Duodenal mucosa (tissue), 2 donors: ENCODE measurements around the gene MICB.
"Not testable (repeated sequence)": the region's sequence is repeated elsewhere in the genome, so short reads cannot be mapped to it uniquely, and the experiment has no call there.

Experiments used
- H3K27ac ChIP-seq: one replicate; pipeline ENCODE4 v1.7.0; 2013; ENCODE audit warnings: low read depth, low read length
- H3K27me3 ChIP-seq, 2 donors: one replicate each; pipeline ENCODE4 v1.7.0; 2013; ENCODE audit warnings: low read length in 2 of 2, control low read depth in 1 of 2; ENCODE audit not compliant: insufficient read depth in 2 of 2, control insufficient read depth in 1 of 2
- H3K36me3 ChIP-seq, 2 donors: one replicate each; pipeline ENCODE4 v1.7.0; 2013; ENCODE audit warnings: low read length in 2 of 2, control low read depth in 1 of 2; ENCODE audit not compliant: insufficient read depth in 2 of 2, control insufficient read depth in 1 of 2
- H3K4me1 ChIP-seq, 2 donors: one replicate each; pipeline ENCODE4 v1.7.0; 2013; ENCODE audit warnings: low read length in 2 of 2, control low read depth in 1 of 2; ENCODE audit not compliant: insufficient read depth in 2 of 2, control insufficient read depth in 1 of 2
- H3K4me3 ChIP-seq, 2 donors: one replicate each; pipeline ENCODE4 v1.7.0; 2013; ENCODE audit warnings: low read length in 2 of 2, low read depth in 1 of 2
- H3K9ac ChIP-seq, 2 donors: one replicate each; pipeline ENCODE4 v1.7.0; 2013; ENCODE audit warnings: low read length in 2 of 2, low read depth in 1 of 2
- H3K9me3 ChIP-seq, 2 donors: one replicate each; pipeline ENCODE4 v1.7.0; 2013; ENCODE audit warnings: low read length in 2 of 2, control low read depth in 1 of 2; ENCODE audit not compliant: control insufficient read depth in 1 of 2

The MICB gene

DNA sequence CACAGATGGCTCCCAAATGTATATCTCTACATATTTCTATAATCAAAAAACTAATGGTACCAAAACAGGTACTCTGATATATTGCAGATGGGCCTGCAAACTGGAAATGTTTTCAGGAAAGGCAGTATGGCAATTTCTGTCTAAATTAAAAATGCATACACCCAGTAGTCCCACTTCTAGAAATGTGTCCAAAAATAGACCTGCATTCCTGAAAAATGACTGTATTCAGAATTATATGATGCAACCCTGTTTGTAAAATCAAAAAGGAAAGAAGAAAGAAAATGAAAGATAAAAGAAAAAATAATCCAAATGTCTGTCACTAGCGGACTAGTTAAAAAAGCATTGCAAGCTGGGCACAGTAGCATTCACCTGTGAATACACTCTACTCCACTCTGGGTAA, 12.9 kb upstream of the MICB start:
- no peaks in the 10 kb centered on the region for H3K9me3 ChIP-seq
- no peaks in the 10 kb centered on the region for H3K36me3 ChIP-seq
- H3K27ac ChIP-seq, result no peak overlapping the region
- no peak overlapping the region for H3K4me3 ChIP-seq
- no peaks in the 10 kb centered on the region for H3K27me3 ChIP-seq
- peaks cover under 1 to 14% of the 10 kb centered on the region in 2 donors for H3K4me1 ChIP-seq
- H3K9ac ChIP-seq, result no peak overlapping the region

DNA sequence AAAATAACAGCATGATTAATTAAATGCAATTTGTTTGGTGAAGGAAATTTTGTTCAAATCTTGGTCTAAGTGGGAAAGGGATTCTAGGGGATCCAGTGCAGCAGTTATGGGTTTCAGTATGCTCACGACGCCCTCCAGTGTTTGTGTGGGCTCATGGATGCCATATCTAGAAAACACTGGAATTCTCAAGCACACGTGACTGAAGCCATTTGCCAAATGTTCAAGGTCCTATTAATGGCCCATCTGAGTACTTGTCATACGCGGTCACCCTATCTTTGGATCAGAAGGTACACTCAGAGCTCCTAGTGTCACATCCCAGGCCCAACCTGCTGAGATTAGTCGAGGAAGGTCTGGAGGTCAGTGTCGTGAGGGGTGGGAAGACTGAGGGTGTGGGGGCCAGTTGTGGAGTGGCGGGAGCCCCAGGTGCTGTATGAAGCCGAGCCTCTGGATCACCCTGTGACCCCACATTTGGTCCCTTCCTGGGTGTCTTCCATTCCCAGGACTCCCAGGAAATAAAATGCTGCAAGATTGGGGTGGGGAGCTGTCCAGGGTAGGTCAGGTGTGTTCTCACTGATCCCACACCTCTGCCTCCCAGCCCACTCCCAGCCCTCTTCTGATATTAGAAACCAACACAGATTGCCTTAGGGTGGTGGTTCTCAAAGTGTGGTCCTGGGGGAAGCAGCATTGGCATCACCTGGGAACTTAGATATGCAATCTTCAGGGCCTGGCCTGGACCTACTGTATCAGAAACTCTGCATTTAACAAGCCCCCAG, 11.7 kb upstream of the MICB start:
- not testable (repeated sequence) for H3K27ac ChIP-seq, H3K36me3 ChIP-seq, H3K27me3 ChIP-seq, H3K4me3 ChIP-seq, H3K9me3 ChIP-seq, H3K9ac ChIP-seq
- H3K4me1 ChIP-seq, result peaks cover 10 to 14% of the 10 kb centered on the region in 2 donors

DNA sequence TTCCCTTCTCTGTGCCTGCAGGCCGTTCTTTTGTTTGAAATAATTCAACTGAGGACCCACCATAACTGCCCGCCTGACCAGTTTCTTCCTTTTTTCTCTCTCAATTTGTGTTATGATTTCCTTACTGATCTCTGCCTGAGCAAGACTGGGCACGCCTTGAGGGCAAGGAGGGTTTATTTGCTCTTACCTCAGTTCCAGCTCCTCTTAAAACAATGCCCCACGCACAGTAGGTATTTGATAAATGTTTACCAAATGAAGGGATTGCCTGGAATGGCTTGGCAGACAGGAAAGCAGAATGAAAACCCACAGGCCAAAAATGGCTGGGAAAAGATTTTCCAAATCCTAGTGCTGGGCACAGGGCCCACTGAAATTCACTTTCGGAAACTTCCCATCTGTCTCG, 10.3 kb upstream of the MICB start:
- H3K9me3 ChIP-seq, H3K4me3 ChIP-seq, H3K27me3 ChIP-seq, H3K36me3 ChIP-seq, H3K9ac ChIP-seq, H3K27ac ChIP-seq: not testable (repeated sequence)
- peaks cover 14 to 18% of the 10 kb centered on the region in 2 donors for H3K4me1 ChIP-seq

DNA sequence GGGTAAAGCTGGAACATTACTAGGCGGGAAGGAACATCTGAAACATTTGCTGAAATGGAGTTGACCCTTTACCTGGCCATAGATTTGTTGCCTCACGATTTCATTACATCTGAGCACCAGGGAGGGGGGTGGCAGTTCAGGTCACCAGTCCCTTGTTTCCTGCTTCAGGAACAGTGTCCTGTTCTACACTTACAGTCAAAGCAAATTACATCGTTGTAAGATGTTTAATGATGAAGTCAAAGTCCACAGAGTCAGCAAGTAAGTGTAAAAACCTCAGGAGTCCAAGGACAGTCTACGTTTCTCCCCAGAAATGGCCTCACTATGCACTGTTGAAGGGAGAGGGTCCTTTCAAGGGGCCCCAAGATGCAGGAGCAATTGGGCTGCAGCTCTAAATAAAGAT, 8.9 kb upstream of the MICB start:
- Histone ChIP-seq H3K27me3 (no peaks in the 10 kb centered on the region), H3K4me1 (peaks cover 14 to 22% of the 10 kb centered on the region in 2 donors), H3K9ac (no peak overlapping the region), H3K4me3 (no peak overlapping the region), H3K27ac (no peak overlapping the region), H3K36me3 (no peaks in the 10 kb centered on the region), H3K9me3 (no peaks in the 10 kb centered on the region)

DNA sequence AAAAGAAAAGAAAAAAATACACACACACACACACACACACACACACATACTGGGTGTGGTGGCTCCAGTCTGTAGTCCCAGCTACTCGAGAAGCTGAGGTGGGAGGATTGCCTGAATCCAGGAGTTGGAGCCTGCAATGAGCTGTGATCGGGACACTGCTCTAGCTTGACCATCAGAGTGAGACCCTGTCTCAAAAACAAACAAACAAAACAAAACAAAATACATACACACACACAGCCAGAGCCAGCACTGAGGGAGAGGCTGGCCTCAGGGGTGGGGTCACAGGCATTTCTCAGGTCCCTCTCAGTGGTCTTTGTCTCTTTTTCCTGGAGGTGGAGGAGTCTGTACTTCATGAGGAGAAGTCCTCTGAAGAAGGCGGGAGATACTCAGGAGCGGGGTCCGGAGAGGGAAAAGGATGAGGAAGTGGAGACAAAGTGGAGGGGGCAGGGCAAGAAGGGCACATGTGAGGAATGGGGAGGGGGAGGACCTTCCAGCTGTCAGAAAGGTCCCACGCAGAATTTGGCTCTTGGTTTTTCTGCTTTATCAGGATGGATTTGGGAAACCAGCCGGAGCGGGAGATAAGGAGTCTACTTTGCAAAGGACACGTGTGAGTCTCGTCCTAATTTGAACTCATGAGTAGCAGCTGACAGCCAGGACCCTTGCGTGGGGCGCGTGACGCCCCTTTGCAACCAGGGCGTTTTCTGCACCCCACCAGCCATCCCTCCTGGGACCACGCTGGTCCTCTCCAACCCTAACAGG, 7.7 kb upstream of the MICB start:
- Histone ChIP-seq H3K4me3 (no peak overlapping the region), H3K27me3 (no peaks in the 10 kb centered on the region), H3K36me3 (no peaks in the 10 kb centered on the region), H3K9ac (no peak overlapping the region), H3K4me1 (peaks cover 14 to 22% of the 10 kb centered on the region in 2 donors), H3K27ac (no peak overlapping the region), H3K9me3 (no peaks in the 10 kb centered on the region)

DNA sequence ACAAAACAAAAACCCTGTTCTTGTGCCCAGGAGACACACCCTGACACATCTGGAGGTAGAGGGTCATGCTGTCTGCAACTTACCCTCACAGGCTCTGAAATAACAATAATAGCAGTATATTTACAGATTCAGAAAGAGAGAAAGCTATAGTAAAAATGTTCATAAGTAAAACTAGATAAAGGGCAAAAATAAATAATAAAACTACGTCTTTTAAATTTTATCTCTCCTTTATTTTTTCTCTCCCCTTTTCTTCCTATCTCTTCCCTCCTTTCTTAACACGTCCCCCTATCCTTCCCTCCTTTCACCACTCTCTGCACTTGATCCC, 4.4 kb upstream of the MICB start:
- peaks cover 17 to 41% of the 10 kb centered on the region in 2 donors for H3K4me1 ChIP-seq
- peak overlapping the region; percentile 72 to 77 for H3K4me3 ChIP-seq
- not testable (repeated sequence) for H3K36me3 ChIP-seq, H3K27me3 ChIP-seq, H3K9ac ChIP-seq, H3K27ac ChIP-seq, H3K9me3 ChIP-seq

DNA sequence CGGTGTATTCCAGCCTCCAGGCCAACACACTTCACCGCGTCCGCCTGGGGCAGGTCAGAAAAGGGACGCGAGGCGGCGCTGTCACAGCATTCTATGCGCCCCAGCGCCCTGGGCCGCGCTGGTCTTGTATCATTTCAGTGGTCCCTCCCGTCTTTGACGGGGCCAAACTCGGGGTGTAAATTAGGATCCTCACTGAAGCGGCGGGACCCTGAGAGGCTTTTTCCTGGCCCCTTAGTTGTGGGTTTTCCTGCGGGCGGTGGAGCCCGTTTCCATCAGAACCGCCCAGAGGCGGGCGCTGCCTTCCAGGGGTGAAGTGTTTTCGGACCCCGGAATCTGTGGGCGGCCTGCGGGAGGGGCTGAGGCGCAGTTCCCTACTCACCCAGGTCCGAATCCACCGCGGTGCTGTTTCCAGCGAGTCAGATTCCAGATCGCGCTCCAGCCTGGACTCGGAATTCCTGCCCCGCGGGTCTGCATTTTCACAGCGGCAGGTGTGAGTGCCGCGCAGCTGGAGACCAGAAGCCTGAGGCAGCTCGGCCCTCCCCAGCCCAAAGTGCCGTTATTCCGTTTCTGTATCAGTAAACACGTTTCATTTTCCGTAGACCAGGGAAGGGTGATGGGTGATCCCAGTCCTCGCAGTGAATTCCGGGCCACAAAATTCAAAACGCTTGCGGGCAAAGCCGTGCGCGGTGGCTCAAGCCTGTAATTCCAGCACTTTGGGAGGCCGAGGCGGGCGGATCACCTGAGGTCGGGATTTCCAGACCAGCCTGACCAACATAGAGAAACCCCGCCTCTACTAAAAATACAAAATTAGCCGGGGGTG, 3.9 kb upstream of the MICB start:
- H3K4me1 ChIP-seq, result peaks cover 13 to 45% of the 10 kb centered on the region in 2 donors
- H3K4me3 ChIP-seq, result peak overlapping the region; percentile 72 to 77
- no peaks in the 10 kb centered on the region for H3K27me3 ChIP-seq
- H3K9me3 ChIP-seq, result no peaks in the 10 kb centered on the region
- H3K36me3 ChIP-seq, result no peaks in the 10 kb centered on the region
- H3K27ac ChIP-seq, result peak overlapping the region; percentile 56
- peak overlapping the region; percentile 79 to 81 for H3K9ac ChIP-seq

DNA sequence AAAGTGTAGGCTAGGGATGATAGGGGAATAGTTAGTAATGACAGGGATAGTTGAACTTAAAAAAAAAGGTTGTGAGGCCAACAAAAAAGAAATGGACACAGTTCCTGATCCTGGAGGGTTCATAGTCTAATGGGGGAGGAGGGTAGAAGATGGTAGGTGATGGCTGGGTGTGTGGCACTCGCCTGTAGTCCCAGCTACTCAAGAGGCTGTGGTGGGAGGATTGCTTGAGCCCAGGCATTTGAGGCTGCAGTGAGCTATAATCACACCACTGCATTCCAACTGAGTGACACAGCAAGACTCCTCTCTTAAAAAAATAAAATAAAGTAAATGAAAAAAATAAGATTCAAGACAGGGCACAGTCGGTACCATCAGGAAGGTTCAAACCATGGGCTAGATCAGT, 2.4 kb upstream of the MICB start:
- peak overlapping the region; percentile 56 to 77 for H3K4me3 ChIP-seq
- peak overlapping the region; percentile 79 to 81 for H3K9ac ChIP-seq
- H3K9me3 ChIP-seq, result no peaks in the 10 kb centered on the region
- no peak overlapping the region for H3K27ac ChIP-seq
- no peaks in the 10 kb centered on the region for H3K36me3 ChIP-seq
- peaks cover 6 to 42% of the 10 kb centered on the region in 2 donors for H3K4me1 ChIP-seq
- H3K27me3 ChIP-seq, result no peaks in the 10 kb centered on the region

DNA sequence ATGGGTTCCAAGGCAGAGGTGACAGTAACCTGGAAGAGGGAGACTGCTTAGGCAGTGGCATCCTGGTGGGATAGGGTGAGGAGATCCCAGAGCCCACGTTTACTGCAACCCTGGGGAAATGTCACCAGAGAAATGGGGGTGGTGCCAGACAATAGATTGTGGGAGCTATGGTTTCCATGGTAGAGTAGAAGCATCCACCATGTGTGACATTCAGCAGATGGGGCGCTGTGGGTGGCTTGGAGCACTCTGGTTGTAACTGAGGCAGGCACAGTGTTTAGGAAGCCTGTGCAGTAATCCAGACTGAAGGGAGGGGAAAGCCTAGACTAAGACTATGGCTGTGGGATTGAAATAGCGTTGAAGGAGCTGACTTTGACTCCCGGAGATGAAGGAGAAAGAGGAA, 1.1 kb upstream of the MICB start:
- H3K9ac ChIP-seq, result peak overlapping the region; percentile 61 to 76
- not testable (repeated sequence) for H3K36me3 ChIP-seq, H3K27ac ChIP-seq, H3K9me3 ChIP-seq, H3K27me3 ChIP-seq
- H3K4me1 ChIP-seq, result peaks cover 6 to 35% of the 10 kb centered on the region in 2 donors
- peak overlapping the region in 1 of 2 donors; percentile 81 for H3K4me3 ChIP-seq

DNA sequence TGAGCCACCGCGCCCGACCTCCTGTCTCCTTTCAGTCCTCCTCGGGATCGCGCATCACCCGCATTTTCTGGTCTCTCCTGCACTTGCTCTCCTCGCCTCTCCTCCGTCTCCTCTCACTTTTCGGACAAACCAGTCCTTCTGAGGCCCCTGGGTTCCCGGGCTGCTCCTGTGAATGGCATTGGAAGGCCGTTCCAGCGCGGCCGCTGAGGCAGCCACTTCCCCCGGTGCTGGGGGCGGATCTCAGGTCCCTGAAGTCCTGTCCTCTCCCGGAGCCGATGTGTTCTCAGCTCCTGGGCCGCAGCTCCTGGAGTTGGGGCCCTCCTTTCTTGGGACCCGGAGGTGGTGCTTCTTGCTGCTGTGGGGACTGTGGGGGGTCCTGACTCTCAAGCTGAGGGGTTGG, 803 bp downstream of the MICB start:
- H3K27ac ChIP-seq, result no peak overlapping the region
- H3K4me3 ChIP-seq, result peak overlapping the region; percentile 29 to 81
- H3K27me3 ChIP-seq, result no peaks in the 10 kb centered on the region
- peaks cover 6 to 26% of the 10 kb centered on the region in 2 donors for H3K4me1 ChIP-seq
- H3K9me3 ChIP-seq, result no peaks in the 10 kb centered on the region
- H3K36me3 ChIP-seq, result no peaks in the 10 kb centered on the region
- no peak overlapping the region for H3K9ac ChIP-seq
